Measurements from ENCODE around the gene AP3B1.

The AP3B1 gene

GRCh38 chr5:78058625-78059024 is 235.9 kb downstream of the AP3B1 start:
- DNase-seq (ENCODE audit: low read depth in 1 of 2, low spot score in 1 of 2): no peak
- no peak for TF ChIP-seq POLR2AphosphoS5 (IDR thresholded peaks at IDR 0.05; ENCODE audit: low read depth)
- TF ChIP-seq REST (IDR thresholded peaks at IDR 0.05; ENCODE audit: insufficient replicate concordance, low read depth): no peak
- TF ChIP-seq GABPA (IDR thresholded peaks at IDR 0.05; ENCODE audit: low read depth): no peak
- TF ChIP-seq CTCF (IDR thresholded peaks at IDR 0.05; ENCODE audit: insufficient read depth, low read length): no peak
- no peak for TF ChIP-seq SPI1 (IDR thresholded peaks at IDR 0.05; ENCODE audit: borderline replicate concordance, low read depth)
- Histone ChIP-seq H3K4me3 (replicated peaks; ENCODE audit: insufficient read depth, low read length) (no peak overlapping the region), H3K27ac (replicated peaks) (no peak overlapping the region), H3K27me3 (ENCODE audit: insufficient read depth, poor library complexity, severe bottlenecking) (no peaks in the 10 kb centered on the region)

- H3K27me3 ChIP-seq (ENCODE audit: insufficient read depth, poor library complexity, severe bottlenecking): no peaks in the 10 kb centered on the region
- DNase-seq (ENCODE audit: low read depth in 1 of 2, low spot score in 1 of 2): no peak
- no peak overlapping the region for H3K27ac ChIP-seq (replicated peaks)
- TF ChIP-seq POLR2AphosphoS5 (IDR thresholded peaks at IDR 0.05; ENCODE audit: low read depth): no peak
- no peak for TF ChIP-seq SPI1 (IDR thresholded peaks at IDR 0.05; ENCODE audit: borderline replicate concordance, low read depth)
- no peak for TF ChIP-seq REST (IDR thresholded peaks at IDR 0.05; ENCODE audit: insufficient replicate concordance, low read depth)
- TF ChIP-seq CTCF (IDR thresholded peaks at IDR 0.05; ENCODE audit: insufficient read depth, low read length): no peak
- no peak for TF ChIP-seq GABPA (IDR thresholded peaks at IDR 0.05; ENCODE audit: low read depth)
- no peak overlapping the region for H3K4me3 ChIP-seq (replicated peaks; ENCODE audit: insufficient read depth, low read length)
Measured at GRCh38 chr5:78056901-78057514, 237.5 kb downstream of the AP3B1 start.

GRCh38 chr5:78056053-78056452 is 238.4 kb downstream of the AP3B1 start:
- Histone ChIP-seq H3K27me3 (ENCODE audit: insufficient read depth, poor library complexity, severe bottlenecking) (no peaks in the 10 kb centered on the region), H3K27ac (replicated peaks) (no peak overlapping the region), H3K4me3 (replicated peaks; ENCODE audit: insufficient read depth, low read length) (no peak overlapping the region)
- no peak for DNase-seq (ENCODE audit: low read depth in 1 of 2, low spot score in 1 of 2)
- TF ChIP-seq REST (IDR thresholded peaks at IDR 0.05; ENCODE audit: insufficient replicate concordance, low read depth): no peak
